Frontal cortex (tissue), 4 donors: ENCODE results near the gene RSKR. TPM values are rescaled to one million over a fixed set of nuclear protein-coding genes. Genes with fewer than 3 reads are reported as not detected.
A peak's percentile ranks its signal among the peaks of the same experiment; 100 is the strongest.
"Not testable (repeated sequence)": the region's sequence is repeated elsewhere in the genome, so short reads cannot be mapped to it uniquely, and the experiment has no call there.

Source experiments
- DNase-seq, 2 donors: peaks; one replicate each; pipeline ENCODE4 v3.0.0; 2012; ENCODE audit warnings: low spot score in 2 of 2
- FAIRE-seq: peaks from 2 replicates; lab custom pipeline; 2012; peaks lifted over from hg19 to GRCh38; lab: Jason Lieb, UNC
- total RNA-seq: library from RNA; depleted of rRNA; stranded (reverse); fragments of >200 nt; gene quantifications from one replicate; pipeline ENCODE4 v1.2.3, GENCODE V29; 2014
- donor health status: control.
- donor health status: control.
- donor health status: control.

The RSKR gene
- total RNA-seq, 1 donor from 2014 or later, result 11.8 TPM

- DNase-seq (no peak), FAIRE-seq (no peak)
Measured at GRCh38 chr17:28582513-28582912, 31.5 kb downstream of the RSKR start.

DNA sequence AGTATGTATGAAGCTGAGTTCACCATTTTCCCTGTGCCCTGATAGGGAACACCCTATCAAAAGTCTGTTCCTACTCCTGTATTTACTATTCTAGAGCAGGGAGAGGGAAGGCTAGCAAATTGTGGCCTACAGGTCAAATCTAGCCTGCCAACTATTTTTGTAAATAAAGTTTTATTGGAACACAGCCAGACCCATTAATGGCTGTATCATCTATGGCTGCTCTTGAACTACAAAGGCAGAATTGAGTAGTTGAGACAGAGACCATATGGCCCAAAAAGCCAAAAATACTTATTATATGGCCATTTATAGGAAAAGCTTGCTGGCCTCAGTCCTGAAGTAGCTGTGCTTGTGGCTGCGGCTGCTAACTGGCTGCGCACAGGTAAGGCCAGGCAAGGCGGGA lies 33.0 kb downstream of the RSKR start:
- no peak for DNase-seq
- no peak for FAIRE-seq

- FAIRE-seq (no peak), DNase-seq (no peak)
Measured at GRCh38 chr17:28579526-28579925, 34.5 kb downstream of the RSKR start.

DNA sequence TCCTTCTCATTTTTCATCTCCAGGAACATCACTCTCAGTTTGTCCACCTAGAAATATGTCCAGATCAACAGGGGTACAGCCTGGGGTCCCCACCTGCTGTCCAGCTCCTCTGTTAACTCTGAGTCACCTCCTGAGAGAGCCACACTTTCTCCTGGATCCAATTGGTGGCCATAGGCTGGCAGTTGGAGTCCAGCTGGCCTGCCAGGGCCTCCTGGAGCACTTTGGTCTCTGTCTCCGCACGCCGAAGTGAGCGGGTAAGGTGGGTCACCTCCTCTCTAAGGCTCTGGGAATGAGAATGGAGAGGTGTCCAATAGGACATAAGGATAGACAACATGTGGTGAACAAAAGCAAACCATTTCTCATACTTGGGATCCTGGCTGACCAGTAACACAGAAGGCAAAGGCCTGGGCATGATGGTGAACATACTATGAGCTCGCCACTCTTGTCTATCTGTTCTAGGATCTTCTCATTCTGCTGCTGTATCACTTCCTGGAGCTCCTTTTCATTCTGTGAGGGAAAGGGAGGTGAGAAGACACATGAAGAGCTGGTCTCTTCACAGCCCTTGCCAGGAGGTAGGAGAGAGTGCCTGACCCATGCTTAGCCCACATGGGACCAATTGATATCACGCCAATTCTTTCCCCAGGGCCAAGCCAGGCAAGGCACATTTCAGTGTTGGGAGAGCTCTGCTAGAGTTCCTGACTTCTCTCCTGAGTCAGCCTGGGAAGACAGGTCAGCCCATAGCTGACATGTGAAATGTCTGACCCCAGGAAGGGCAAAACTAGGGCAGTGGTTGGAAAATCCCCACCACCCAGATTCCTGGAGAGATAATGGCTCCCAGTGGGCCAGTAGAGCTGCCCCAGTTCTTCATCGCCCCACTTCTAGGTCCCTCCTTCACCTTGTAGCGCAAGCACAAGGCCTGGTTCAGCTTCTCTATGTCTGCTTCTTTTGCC lies 35.5 kb downstream of the RSKR start:
- DNase-seq, result no peak
- FAIRE-seq, result no peak

GRCh38 chr17:28577466-28577824 lies 36.5 kb downstream of the RSKR start:
- DNase-seq, result no peak
- FAIRE-seq, result no peak

DNA sequence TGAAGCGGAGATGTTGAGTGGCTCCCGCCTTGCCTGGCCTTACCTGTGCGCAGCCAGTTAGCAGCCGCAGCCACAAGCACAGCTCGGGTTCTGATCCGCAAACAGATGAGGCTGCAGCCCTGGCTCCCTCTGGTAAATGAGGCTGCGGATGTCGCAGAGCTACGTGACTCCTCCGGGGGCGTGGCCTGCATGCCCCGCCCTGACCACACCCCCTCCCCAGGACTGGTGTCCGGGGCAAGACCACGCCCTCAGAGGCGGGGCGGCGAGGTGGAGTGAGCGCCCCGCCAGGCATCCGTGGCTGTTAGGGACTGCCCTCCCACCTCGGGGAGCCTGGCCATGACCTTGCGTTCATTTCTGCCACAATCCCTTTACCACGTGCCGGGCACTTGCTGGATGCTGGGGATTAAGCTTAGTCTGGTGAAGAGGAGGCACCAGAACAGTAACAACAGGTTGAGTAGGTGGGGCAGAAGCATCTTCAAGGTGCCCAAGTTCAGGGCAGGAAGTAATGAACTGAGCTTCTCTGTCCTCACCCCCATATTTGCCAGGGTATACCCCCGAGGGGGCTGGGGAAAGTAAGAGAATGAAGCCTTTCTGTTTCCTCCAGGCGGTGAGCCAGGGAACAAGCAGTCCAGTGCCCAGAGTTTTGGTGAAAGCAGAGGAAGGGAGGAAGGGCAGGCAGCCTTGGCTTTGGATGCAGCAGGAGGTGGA lies 37.1 kb downstream of the RSKR start, which contains the start of gene ALDOC:
TSS of gene ALDOC (minus strand) at position 138 of the 708 bp plus-strand sequence. CDS start 1,363 bp downstream, outside the sequence.
- FAIRE-seq (no peak), DNase-seq (peak; percentile 84 to 98)

- not testable (repeated sequence) for FAIRE-seq, DNase-seq
Measured at GRCh38 chr17:28576016-28576415, 38.0 kb downstream of the RSKR start.

GRCh38 chr17:28575126-28575795 lies 38.7 kb downstream of the RSKR start:
- DNase-seq (no peak), FAIRE-seq (no peak)

- FAIRE-seq (no peak), DNase-seq (no peak)
Measured at GRCh38 chr17:28574526-28574925, 39.5 kb downstream of the RSKR start.

DNA sequence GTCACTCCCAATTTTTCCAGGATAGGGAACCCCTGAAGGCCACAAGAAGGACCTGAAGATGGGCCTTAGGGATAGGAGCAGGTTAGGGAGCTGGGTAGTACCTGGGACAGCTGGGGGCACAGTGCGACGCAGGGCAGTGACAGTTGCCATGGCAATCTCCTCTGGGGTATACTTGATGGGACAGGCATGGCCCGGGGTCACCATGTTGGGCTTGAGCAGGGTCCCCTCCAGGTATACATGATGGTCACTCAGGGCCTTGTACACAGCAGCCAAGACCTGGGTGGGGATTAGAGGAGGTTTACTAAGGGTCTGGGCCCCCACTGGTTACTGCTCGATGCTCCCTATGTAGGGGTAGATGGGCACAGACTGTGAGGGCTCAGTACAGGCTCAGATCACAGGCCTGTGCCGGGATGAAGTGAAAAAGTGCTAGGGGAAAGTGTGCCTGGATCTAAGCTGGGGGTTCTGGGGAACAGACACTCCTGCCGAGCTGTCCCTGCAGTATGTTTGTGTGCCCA lies 40.0 kb downstream of the RSKR start:
- no peak for DNase-seq
- no peak for FAIRE-seq

GRCh38 chr17:28573521-28573920 lies 40.5 kb downstream of the RSKR start:
- no peak for DNase-seq
- no peak for FAIRE-seq

DNA sequence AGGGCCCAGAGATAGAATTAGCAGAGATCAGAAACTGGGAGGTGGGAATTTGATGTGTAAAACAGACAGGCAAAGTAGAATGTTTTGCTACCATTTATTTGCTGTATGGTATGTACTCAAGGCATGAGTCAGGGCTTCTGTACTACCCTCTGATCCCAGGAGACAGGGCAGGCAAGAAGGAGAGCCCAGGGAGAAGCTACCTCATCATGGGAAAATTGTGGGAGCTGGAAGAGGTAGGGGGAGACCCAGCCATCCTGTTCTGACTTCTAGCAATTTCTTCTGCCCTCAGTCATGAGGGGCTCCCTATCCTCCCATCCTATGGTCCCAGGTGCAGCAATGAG lies 41.0 kb downstream of the RSKR start:
- FAIRE-seq, result no peak

DNA sequence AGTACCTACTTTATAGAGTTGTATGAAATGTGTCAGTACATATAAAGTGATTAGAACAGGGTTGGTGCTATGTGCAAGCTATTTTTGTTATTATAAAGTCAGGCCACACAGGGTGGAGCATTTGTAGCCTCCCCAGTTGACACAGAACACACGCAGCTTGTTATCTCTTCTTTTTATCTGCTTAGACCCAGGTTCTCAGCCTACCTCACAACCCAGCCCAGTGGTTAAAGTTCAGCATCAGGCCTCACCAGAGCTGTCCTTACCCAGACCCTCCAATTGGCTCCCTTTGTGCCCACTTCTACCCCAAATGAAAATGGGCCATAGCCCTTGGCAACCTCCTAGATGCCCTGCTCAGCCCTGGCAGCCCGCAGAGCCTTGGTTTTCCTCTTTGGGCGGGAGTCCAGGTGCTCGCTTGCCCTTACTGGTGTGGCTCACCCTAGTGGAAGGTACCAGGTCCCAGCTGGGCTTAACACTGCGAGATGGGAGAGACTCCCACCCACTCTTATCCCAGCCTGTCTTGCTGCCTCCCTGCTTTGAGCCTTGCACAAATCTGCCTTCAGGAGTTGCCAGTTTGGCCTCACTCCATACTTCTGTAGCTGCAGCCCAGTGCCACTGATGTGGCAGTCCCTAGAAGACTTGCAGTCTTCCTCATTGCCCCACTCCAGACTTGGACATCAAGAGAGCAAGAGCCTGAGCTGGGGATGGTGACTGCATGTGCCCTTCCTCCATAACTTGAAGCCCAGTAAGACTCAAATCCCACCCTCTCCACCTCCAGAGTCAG lies 41.5 kb downstream of the RSKR start:
- DNase-seq (no peak), FAIRE-seq (no peak)

More for the DNA sequence above, 41.0 kb downstream of the RSKR start:
- DNase-seq, result no peak

GRCh38 chr17:28571361-28572122 lies 42.4 kb downstream of the RSKR start, which contains the start of gene PIGS:
PIGS (minus strand) TSS chr17:28571524; CDS start chr17:28571496, 28 bp downstream.
- DNase-seq (peak; percentile 85 to 97), FAIRE-seq (no peak)

- DNase-seq, result peak in 1 of 2 donors; percentile 42
- FAIRE-seq, result no peak
Measured at GRCh38 chr17:28570716-28571360, 43.1 kb downstream of the RSKR start.

DNA sequence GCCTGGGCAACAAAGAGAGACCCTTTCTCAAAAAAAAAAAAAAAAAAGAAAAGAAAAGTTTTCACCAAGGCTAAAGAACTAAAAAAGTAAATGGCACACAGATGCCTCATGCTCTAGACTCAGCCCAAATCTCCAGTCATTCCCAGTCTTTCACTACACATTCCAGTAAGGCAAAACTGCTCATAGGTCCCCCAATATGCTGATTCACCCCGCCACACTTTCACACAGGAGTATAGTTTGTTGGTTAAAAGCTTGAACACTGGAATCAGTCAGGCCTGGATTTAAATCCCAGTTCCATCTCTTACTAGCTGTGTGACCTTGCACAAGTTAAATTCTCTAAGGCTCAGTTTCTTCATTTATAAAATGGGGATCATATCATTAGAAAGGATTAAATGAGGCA lies 44.5 kb downstream of the RSKR start:
- FAIRE-seq (no peak), DNase-seq (no peak)

DNA sequence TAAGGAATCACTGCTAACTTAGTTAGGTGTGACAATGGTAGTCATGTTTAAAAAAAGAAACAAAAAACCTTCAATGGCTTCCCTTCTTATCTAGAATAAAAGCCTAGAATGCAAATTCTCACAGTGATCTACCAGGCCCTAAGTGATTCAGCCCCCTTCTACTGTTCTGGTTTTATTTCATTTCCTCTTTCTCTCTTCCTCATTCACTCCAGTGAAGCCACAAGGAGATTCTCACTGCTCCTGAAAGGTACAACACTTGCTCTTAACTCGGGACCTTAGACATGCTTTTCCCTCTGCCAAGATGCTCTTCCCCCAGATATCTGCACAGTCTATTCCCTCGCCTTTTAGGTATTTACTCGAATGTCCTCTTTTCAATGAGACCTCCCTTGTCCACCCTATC lies 46.4 kb downstream of the RSKR start:
- FAIRE-seq, result no peak
- no peak for DNase-seq

- no peak for FAIRE-seq
- DNase-seq, result no peak
Measured at GRCh38 chr17:28563475-28563874, 50.5 kb downstream of the RSKR start.
